Breast epithelium (tissue), 4 donors: ENCODE results near the gene ISCA2. TPM values are rescaled to one million over a fixed set of nuclear protein-coding genes. Genes with fewer than 3 reads are reported as not detected.

ENCODE experiments used
- DNase-seq, 2 donors: peaks; one replicate each; pipeline ENCODE4 v3.0.0-alpha.2; 2019; ENCODE audit warnings: low spot score in 2 of 2
- H3K27ac ChIP-seq, 2 donors: fragments of 200-600 bp; sonication (generic) in 1 of 2; one replicate each; pipeline ENCODE4 v1.5.1; 2016 to 2019; ENCODE audit warnings: mild to moderate bottlenecking in 1 of 2
- H3K27me3 ChIP-seq, 2 donors: fragments of 200-600 bp; sonication (generic) in 1 of 2; one replicate each; pipeline versions ENCODE4 v1.5.1 to v1.6.0; 2017 to 2019; ENCODE audit warnings: control low read depth in 1 of 2, mild to moderate bottlenecking in 1 of 2
- H3K36me3 ChIP-seq: fragments of 200-600 bp; one replicate; pipeline ENCODE4 v1.5.1; 2019
- H3K4me1 ChIP-seq, 2 donors: fragments of 200-600 bp; sonication (generic); one replicate each; pipeline ENCODE4 v1.5.1; 2016 to 2019; ENCODE audit warnings: control low read depth in 1 of 2
- H3K4me3 ChIP-seq, 3 donors: fragments of 200-600 bp; sonication (generic); 1 replicate in 2 of 3; 2 replicates in 1 of 3; pipeline ENCODE4 v1.5.1; 2016 to 2019; ENCODE audit warnings: mild to moderate bottlenecking in 3 of 3, moderate library complexity in 2 of 3
- H3K9me3 ChIP-seq, 2 donors: fragments of 200-600 bp; sonication (generic) in 1 of 2; one replicate each; pipeline ENCODE4 v1.5.1; 2016 to 2019; ENCODE audit warnings: control low read depth in 1 of 2
- CTCF ChIP-seq, 3 donors: fragments of 450-650 bp; IDR thresholded peaks; one replicate each; pipeline ENCODE4 v1.5.1; 2016 to 2017; ENCODE audit warnings: antibody characterized with exemption in 3 of 3, mild to moderate bottlenecking in 3 of 3, moderate library complexity in 3 of 3
- POLR2A ChIP-seq: fragments of 450-650 bp; IDR thresholded peaks from one replicate; pipeline ENCODE4 v1.6.1; 2016; ENCODE audit warnings: antibody characterized with exemption, mild to moderate bottlenecking, moderate library complexity
- POLR2AphosphoS5 ChIP-seq, 3 donors: sonication (generic); formaldehyde crosslinking; IDR thresholded peaks; one replicate each; pipeline ENCODE4 v1.6.1; 2017; ENCODE audit warnings: antibody characterized with exemption in 3 of 3
- intact Hi-C: fragments of 100-400 bp; cut with DNase I; formaldehyde crosslinking; loops from one replicate; pipeline ENCODE4 v1.15.1; 2023; ENCODE audit warnings: low total_unique reads
- total RNA-seq, 3 donors: library from RNA; depleted of rRNA; stranded (reverse); fragments of >200 nt; gene quantifications; one replicate each; pipeline ENCODE4 v1.1.0, GENCODE V29; 2016

The ISCA2 gene
- total RNA-seq, 3 donors from 2014 or later, result 17.3 to 31.8 (median 21.3) TPM

GRCh38 chr14:74546416-74546815, 52.9 kb downstream of the ISCA2 start:
- Histone ChIP-seq H3K27ac (no peak overlapping the region), H3K9me3 (no peaks in the 10 kb centered on the region), H3K4me3 (no peak overlapping the region), H3K27me3 (no peaks in the 10 kb centered on the region), H3K4me1 (no peaks in the 10 kb centered on the region), H3K36me3 (no peaks in the 10 kb centered on the region)
- DNase-seq, result no peak
- intact Hi-C loops, result no loop called here
- no peak for TF ChIP-seq POLR2A
- TF ChIP-seq POLR2AphosphoS5 (IDR thresholded peaks at IDR 0.05), result no peak
- no peak for TF ChIP-seq CTCF (IDR thresholded peaks at IDR 0.05)

Other genes with a start within 250 kb of the ISCA2 start
- gene ABCD4, start 190.8 kb upstream of the ISCA2 start, total RNA-seq, result 10 to 100 TPM; 38.2 to 57.0 (median 54.7) TPM
- not detected for gene VRTN, start 145.3 kb upstream of the ISCA2 start, total RNA-seq
- gene SYNDIG1L, start 67.6 kb upstream of the ISCA2 start, total RNA-seq, result 1 to 10 TPM in 1 of 3 donors, under 1 TPM in 2; 0.33 to 1.0 (median 0.64) TPM
- 100 to 1,000 TPM; 277 to 663 (median 594) TPM for gene NPC2, start 460 bp upstream of the ISCA2 start, total RNA-seq
- gene LTBP2, start 118.5 kb downstream of the ISCA2 start, total RNA-seq, result 10 to 100 TPM; 34.7 to 91.1 (median 79.0) TPM
- gene AREL1, start 219.3 kb downstream of the ISCA2 start, total RNA-seq, result 10 to 100 TPM; 17.0 to 24.3 (median 24.0) TPM
- gene FCF1, start 219.4 kb downstream of the ISCA2 start, total RNA-seq, result 10 to 100 TPM; 29.4 to 34.6 (median 33.8) TPM